PFSK-1 (cell line): ENCODE data around the gene HAPLN3.

Source experiments
- FOXP2 ChIP-seq: optimal IDR thresholded peaks from 2 replicates; pipeline ENCODE3; 2011; ENCODE audit warnings: borderline replicate concordance, control low read depth, inconsistent platforms; ENCODE audit not compliant: insufficient read depth; ENCODE audit errors: extremely low read length, extremely low read depth
- POLR2AphosphoS5 ChIP-seq: IDR thresholded peaks from 2 replicates; pipeline ENCODE4 v1.6.1; 2012; ENCODE audit warnings: low read depth, mild to moderate bottlenecking, control low read depth, low read length, moderate library complexity
- REST ChIP-seq, 2 experiments: IDR thresholded peaks; 2 replicates each; pipeline versions ENCODE4 v1.6.1 to v1.8.0; 2011 to 2012; ENCODE audit warnings: low read depth in 2 of 2, low read length in 2 of 2, control low read depth in 1 of 2, inconsistent platforms in 1 of 2, mild to moderate bottlenecking in 1 of 2, moderate library complexity in 1 of 2; ENCODE audit not compliant: insufficient read depth in 1 of 2
- SIN3A ChIP-seq: IDR thresholded peaks from 2 replicates; pipeline ENCODE4 v1.6.1; 2012; ENCODE audit warnings: mild to moderate bottlenecking, low read length, moderate library complexity, borderline replicate concordance; ENCODE audit not compliant: insufficient read depth
- TAF1 ChIP-seq: IDR thresholded peaks from 2 replicates; pipeline ENCODE4 v1.6.1; 2012; ENCODE audit warnings: low read length, control low read depth, borderline replicate concordance; ENCODE audit not compliant: insufficient read depth

Gene HAPLN3

DNA sequence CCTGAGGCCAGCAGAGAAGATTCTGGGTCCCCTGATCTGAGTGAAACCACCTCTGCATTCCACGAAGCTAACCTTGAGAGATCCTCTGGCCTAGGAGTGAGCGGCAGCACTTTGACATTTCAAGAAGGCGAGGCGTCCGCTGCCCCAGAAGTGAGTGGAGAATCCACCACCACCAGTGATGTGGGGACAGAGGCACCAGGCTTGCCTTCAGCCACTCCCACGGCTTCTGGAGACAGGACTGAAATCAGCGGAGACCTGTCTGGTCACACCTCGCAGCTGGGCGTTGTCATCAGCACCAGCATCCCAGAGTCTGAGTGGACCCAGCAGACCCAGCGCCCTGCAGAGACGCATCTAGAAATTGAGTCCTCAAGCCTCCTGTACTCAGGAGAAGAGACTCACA lies 36.4 kb downstream of the HAPLN3 start:
- no peak for TF ChIP-seq REST (IDR thresholded peaks at IDR 0.05; ENCODE audit: insufficient read depth in 1 of 2, low read depth in 2 of 2, low read length in 2 of 2)
- TF ChIP-seq SIN3A = no peak
- no peak for TF ChIP-seq POLR2AphosphoS5
- TF ChIP-seq TAF1 = no peak
- no peak for TF ChIP-seq FOXP2

DNA sequence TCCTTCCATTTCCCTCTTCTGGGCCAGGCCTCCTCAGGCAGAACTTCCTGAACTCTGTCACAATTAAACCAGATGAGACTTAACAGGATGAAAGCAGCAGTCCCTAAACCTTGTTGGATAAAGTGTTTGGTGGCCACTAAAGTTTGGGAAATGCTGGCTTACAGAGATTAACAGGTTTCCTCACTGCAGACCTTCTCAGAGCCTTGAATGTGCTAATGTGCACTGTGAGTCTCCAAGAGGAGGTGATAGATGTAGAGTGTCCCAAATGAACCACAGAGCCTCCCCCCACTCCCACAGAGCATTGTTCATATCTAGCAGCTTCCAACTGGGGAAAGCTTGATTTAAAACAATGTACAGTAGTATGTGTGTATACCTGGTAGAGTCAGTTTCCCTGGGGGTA lies 42.9 kb downstream of the HAPLN3 start:
- TF ChIP-seq SIN3A (no peak), REST (IDR thresholded peaks at IDR 0.05; ENCODE audit: insufficient read depth in 1 of 2, low read depth in 2 of 2, low read length in 2 of 2) (no peak), POLR2AphosphoS5 (no peak), FOXP2 (no peak)

DNA sequence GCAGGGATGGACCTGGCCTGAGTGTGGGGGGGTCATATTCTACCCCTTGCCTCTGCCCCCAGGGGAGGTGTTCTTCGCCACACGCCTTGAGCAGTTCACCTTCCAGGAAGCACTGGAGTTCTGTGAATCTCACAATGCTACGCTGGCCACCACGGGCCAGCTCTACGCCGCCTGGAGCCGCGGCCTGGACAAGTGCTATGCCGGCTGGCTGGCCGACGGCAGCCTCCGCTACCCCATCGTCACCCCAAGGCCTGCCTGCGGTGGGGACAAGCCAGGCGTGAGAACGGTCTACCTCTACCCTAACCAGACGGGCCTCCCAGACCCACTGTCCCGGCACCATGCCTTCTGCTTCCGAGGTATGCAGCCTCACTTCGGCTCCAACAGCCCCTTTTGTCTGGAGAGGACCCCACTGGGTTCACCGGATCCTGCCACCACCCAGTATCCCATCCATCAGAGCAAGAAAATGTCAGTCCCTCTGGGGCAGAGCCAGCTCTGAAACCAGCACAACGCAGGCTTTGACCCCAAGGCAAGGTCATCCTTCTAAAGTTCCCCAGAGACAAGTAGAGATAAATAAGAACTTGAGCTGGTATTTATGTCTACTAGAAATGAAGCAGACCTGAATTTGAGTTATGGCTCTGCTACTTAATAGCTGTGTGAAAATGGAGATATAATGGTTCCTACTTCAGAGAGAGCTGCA lies 45.8 kb downstream of the HAPLN3 start:
- TF ChIP-seq FOXP2 (no peak), SIN3A (no peak), POLR2AphosphoS5 (no peak), REST (IDR thresholded peaks at IDR 0.05; ENCODE audit: insufficient read depth in 1 of 2, low read depth in 2 of 2, low read length in 2 of 2) (no peak), TAF1 (no peak)

DNA sequence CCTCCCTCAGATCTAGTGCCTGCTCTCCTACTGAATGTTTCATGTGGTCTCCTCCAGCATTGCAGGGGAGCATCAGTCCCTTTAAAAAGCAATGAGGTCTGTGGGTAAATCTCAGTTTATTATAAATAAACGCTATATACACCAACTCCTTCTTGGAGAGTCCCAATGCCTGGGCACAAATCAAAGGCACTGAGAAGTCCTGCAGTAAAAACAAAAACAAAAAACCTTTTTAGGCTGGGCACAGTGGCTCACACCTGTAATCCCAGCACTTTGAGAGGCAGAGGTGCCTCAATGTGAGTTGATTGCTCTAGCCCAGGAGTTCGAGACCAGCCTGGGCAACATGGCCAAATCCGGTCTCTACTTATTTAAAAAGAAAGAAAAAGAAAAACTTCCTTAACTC lies 47.1 kb downstream of the HAPLN3 start:
- no peak for TF ChIP-seq REST (IDR thresholded peaks at IDR 0.05; ENCODE audit: insufficient read depth in 1 of 2, low read depth in 2 of 2, low read length in 2 of 2)

- no peak for TF ChIP-seq REST (IDR thresholded peaks at IDR 0.05; ENCODE audit: insufficient read depth in 1 of 2, low read depth in 2 of 2, low read length in 2 of 2)
- TF ChIP-seq SIN3A = no peak
- TF ChIP-seq POLR2AphosphoS5 = no peak
- TF ChIP-seq TAF1 = no peak
- TF ChIP-seq FOXP2 = no peak
These were observed 48.2 kb downstream of the HAPLN3 start for GRCh38 chr15:88847144-88847543.
